Natural killer cell (primary cell): ENCODE results near the gene CRYBB3. TPM values are rescaled to one million over a fixed set of nuclear protein-coding genes. Genes with fewer than 3 reads are reported as not detected.
"Not testable (repeated sequence)": the region's sequence is repeated elsewhere in the genome, so short reads cannot be mapped to it uniquely, and the experiment has no call there.

Experiments used
- ATAC-seq, 3 donors: fragments of 150-1000 bp in 2 of 3; fragments of 200-7000 bp in 1 of 3; cut with Tn5 transposase; 1 replicate in 1 of 3; 2 replicates in 2 of 3; pipeline ENCODE4 v1.10.0; 2021; ENCODE audit warnings: mild to moderate bottlenecking in 2 of 3, moderate library complexity in 2 of 3
- DNase-seq, 2 donors: peaks; one replicate each; pipeline versions ENCODE4 v3.0.0 to v3.0.0-alpha.2; 2013 to 2021; ENCODE audit warnings: mixed read lengths in 1 of 2
- H3K27ac ChIP-seq: one replicate; pipeline ENCODE4 v1.5.1; 2013; ENCODE audit warnings: mild to moderate bottlenecking, low read length
- H3K27me3 ChIP-seq: one replicate; pipeline ENCODE4 v1.6.1; 2013; ENCODE audit warnings: low read length; ENCODE audit not compliant: control insufficient read depth, insufficient read depth
- H3K36me3 ChIP-seq: one replicate; pipeline ENCODE4 v1.6.1; 2013; ENCODE audit warnings: low read length; ENCODE audit not compliant: control insufficient read depth, insufficient read depth
- H3K4me1 ChIP-seq: one replicate; pipeline ENCODE4 v1.6.1; 2013; ENCODE audit warnings: low read length; ENCODE audit not compliant: control insufficient read depth, insufficient read depth
- H3K4me3 ChIP-seq: one replicate; pipeline ENCODE4 v1.5.1; 2013; ENCODE audit warnings: low read length
- H3K9me3 ChIP-seq: one replicate; pipeline ENCODE4 v1.6.1; 2013; ENCODE audit warnings: low read length; ENCODE audit not compliant: control insufficient read depth, insufficient read depth
- H3K27ac Mint-ChIP-seq, 2 donors: one replicate each; pipeline ENCODE4 v1.8.0; 2022; ENCODE audit warnings: mild to moderate bottlenecking in 2 of 2, mixed read lengths in 2 of 2, moderate library complexity in 1 of 2
- H3K27me3 Mint-ChIP-seq, 2 donors: one replicate each; pipeline ENCODE4 v1.8.0; 2022; ENCODE audit warnings: low read depth in 2 of 2, mixed read lengths in 2 of 2
- H3K36me3 Mint-ChIP-seq: one replicate; pipeline ENCODE4 v1.8.0; 2022; ENCODE audit warnings: mixed read lengths
- H3K4me1 Mint-ChIP-seq, 2 donors: one replicate each; pipeline ENCODE4 v1.8.0; 2022; ENCODE audit warnings: mixed read lengths in 2 of 2
- H3K4me3 Mint-ChIP-seq: one replicate; pipeline ENCODE4 v1.8.0; 2022; ENCODE audit warnings: mild to moderate bottlenecking, moderate library complexity, mixed read lengths
- H3K9me3 Mint-ChIP-seq, 2 donors: one replicate each; pipeline ENCODE4 v1.8.0; 2022; ENCODE audit warnings: mixed read lengths in 2 of 2
- WGBS: methylation state at CpG from one replicate; pipeline ENCODE4 v1.1.7; 2013; ENCODE audit warnings: missing lambda C conversion rate; ENCODE audit not compliant: insufficient coverage; 5-methylcytosine and 5-hydroxymethylcytosine counted together
- intact Hi-C: fragments of 100-400 bp; cut with micrococcal nuclease; formaldehyde crosslinking; loops from one replicate; pipeline ENCODE4 v1.14.2; 2022
- total RNA-seq, 4 donors: library from RNA; stranded (reverse); fragments of 120-200 nt in 1 of 4; gene quantifications; one replicate each; pipeline versions ENCODE4 v1.2.3 to v1.2.4, GENCODE V29; 2013 to 2022
- TF ChIP-seq, protein P1 (sequence below): fragments of 200-600 bp; IDR thresholded peaks from one replicate; pipeline ENCODE4 v1.8.0; 2022; ENCODE audit warnings: antibody characterized with exemption

CRYBB3 gene
- total RNA-seq, 3 donors from 2014 or later (not counting 1 experiment from before 2014, with no cell fraction given), result 0.68 TPM; not detected in 2

- H3K27ac Mint-ChIP-seq, result no peak overlapping the region
- intact Hi-C loops, result no loop called here
- H3K4me3 Mint-ChIP-seq, result no peak overlapping the region
- no peaks in the 10 kb centered on the region for H3K27me3 ChIP-seq
- WGBS, result 14% methylated on average over 29 of the region's 30 CpGs
- H3K4me1 ChIP-seq, result peaks cover 6% of the 10 kb centered on the region
- H3K4me1 Mint-ChIP-seq, result peaks cover 0 to 7% of the 10 kb centered on the region in 2 donors
- peaks cover 40 to 59% of the 10 kb centered on the region in 2 donors for H3K27me3 Mint-ChIP-seq
- H3K9me3 Mint-ChIP-seq, result peaks cover 0 to 2% of the 10 kb centered on the region in 2 donors
- peak; percentile 65 to 92 (median 68) for ATAC-seq
- H3K9me3 ChIP-seq, result no peaks in the 10 kb centered on the region
- no peak overlapping the region for H3K4me3 ChIP-seq
- peak; percentile 39 to 73 for DNase-seq
- TF ChIP-seq, protein P1, sequence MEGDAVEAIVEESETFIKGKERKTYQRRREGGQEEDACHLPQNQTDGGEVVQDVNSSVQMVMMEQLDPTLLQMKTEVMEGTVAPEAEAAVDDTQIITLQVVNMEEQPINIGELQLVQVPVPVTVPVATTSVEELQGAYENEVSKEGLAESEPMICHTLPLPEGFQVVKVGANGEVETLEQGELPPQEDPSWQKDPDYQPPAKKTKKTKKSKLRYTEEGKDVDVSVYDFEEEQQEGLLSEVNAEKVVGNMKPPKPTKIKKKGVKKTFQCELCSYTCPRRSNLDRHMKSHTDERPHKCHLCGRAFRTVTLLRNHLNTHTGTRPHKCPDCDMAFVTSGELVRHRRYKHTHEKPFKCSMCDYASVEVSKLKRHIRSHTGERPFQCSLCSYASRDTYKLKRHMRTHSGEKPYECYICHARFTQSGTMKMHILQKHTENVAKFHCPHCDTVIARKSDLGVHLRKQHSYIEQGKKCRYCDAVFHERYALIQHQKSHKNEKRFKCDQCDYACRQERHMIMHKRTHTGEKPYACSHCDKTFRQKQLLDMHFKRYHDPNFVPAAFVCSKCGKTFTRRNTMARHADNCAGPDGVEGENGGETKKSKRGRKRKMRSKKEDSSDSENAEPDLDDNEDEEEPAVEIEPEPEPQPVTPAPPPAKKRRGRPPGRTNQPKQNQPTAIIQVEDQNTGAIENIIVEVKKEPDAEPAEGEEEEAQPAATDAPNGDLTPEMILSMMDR, result peak; percentile 24
- H3K27ac ChIP-seq, result no peak overlapping the region
- H3K36me3 ChIP-seq, result no peaks in the 10 kb centered on the region
- H3K36me3 Mint-ChIP-seq, result no peaks in the 10 kb centered on the region
Observed at GRCh38 chr22:25235547-25236290, 36.1 kb downstream of the CRYBB3 start.

DNA sequence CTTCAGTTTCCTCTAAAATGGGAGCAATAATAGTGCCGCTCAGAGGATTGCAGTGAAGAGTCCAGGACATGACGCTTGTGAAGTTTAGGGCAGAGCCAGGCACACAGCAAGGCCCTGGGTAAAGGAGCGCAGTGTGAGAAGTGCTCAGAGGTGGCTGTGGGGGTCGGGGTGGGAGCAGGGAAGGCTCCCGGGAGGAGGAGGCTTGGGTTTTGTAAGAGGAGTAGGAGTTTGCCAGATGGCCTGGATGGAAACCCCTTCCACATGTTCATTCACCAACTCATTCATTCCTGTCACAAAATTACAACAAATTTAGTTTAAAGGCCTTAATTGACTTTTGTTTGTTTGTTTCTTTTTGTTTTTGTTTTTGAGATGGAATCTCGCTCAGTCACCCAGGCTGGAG is 36.8 kb downstream of the CRYBB3 start:
- Mint-ChIP-seq H3K27ac (no peak overlapping the region), H3K4me3 (no peak overlapping the region), H3K4me1 (peaks cover 0 to 7% of the 10 kb centered on the region in 2 donors), H3K36me3 (no peaks in the 10 kb centered on the region), H3K9me3 (peaks cover 0 to 2% of the 10 kb centered on the region in 2 donors), H3K27me3 (peaks cover 45 to 63% of the 10 kb centered on the region in 2 donors)
- Histone ChIP-seq H3K27me3 (no peaks in the 10 kb centered on the region), H3K27ac (no peak overlapping the region), H3K4me3 (no peak overlapping the region), H3K9me3 (no peaks in the 10 kb centered on the region), H3K4me1 (peaks cover 6% of the 10 kb centered on the region), H3K36me3 (no peaks in the 10 kb centered on the region)
- DNase-seq (no peak), ATAC-seq (no peak)
- whole genome bisulfite sequencing, result 85% methylated on average over 5 of the region's 6 CpGs
- intact Hi-C loops, result no loop called here
- TF ChIP-seq, protein P1, result no peak

DNA sequence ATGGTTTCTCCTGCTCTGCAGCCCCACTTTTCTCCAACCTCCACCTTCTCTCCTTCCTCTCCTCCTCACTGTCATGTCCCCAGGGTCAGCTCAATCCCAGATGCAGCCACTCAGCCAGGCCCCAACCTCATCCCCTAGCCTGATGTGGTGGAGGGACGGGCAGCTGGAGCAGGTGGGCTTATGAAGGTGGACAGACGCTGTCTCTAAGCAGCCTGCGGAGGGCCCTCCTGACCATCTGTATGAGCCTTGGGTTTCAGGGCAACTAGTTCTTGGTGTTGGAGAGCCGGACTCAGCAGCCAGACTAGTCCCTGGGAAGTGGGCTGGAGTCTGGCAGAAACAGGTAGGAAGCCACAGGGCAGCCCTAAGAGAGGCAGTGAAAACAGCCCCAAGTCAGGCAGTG is 37.8 kb downstream of the CRYBB3 start:
- Histone ChIP-seq H3K4me1 (peaks cover 6% of the 10 kb centered on the region), H3K27ac (no peak overlapping the region), H3K9me3 (no peaks in the 10 kb centered on the region), H3K4me3 (no peak overlapping the region), H3K36me3 (no peaks in the 10 kb centered on the region), H3K27me3 (no peaks in the 10 kb centered on the region)
- peaks cover 40 to 53% of the 10 kb centered on the region in 2 donors for H3K27me3 Mint-ChIP-seq
- ATAC-seq, result no peak
- whole genome bisulfite sequencing, result 86% methylated on average over 4 of the region's 4 CpGs
- peaks cover 0 to 7% of the 10 kb centered on the region in 2 donors for H3K4me1 Mint-ChIP-seq
- intact Hi-C loops, result no loop called here
- H3K36me3 Mint-ChIP-seq, result no peaks in the 10 kb centered on the region
- TF ChIP-seq, protein P1, result no peak
- H3K4me3 Mint-ChIP-seq, result no peak overlapping the region
- no peak for DNase-seq
- peaks cover 0 to 2% of the 10 kb centered on the region in 2 donors for H3K9me3 Mint-ChIP-seq
- H3K27ac Mint-ChIP-seq, result no peak overlapping the region

GRCh38 chr22:25238058-25238457 is 38.4 kb downstream of the CRYBB3 start:
- H3K27me3 ChIP-seq, intact Hi-C loops, H3K36me3 ChIP-seq, H3K9me3 Mint-ChIP-seq, H3K9me3 ChIP-seq, H3K4me1 ChIP-seq, H3K4me3 Mint-ChIP-seq, H3K4me1 Mint-ChIP-seq, H3K27ac ChIP-seq, H3K36me3 Mint-ChIP-seq, DNase-seq, ATAC-seq, H3K27ac Mint-ChIP-seq, H3K4me3 ChIP-seq: not testable (repeated sequence)
- 67% methylated on average over 3 of the region's 9 CpGs for WGBS
- H3K27me3 Mint-ChIP-seq, result peaks cover 36 to 49% of the 10 kb centered on the region in 2 donors

- intact Hi-C loops, H3K36me3 Mint-ChIP-seq, H3K4me1 ChIP-seq, H3K4me3 Mint-ChIP-seq, H3K27me3 ChIP-seq, DNase-seq, H3K4me3 ChIP-seq, H3K27ac Mint-ChIP-seq, H3K4me1 Mint-ChIP-seq, ATAC-seq, H3K27ac ChIP-seq, H3K9me3 Mint-ChIP-seq, H3K36me3 ChIP-seq, H3K9me3 ChIP-seq: not testable (repeated sequence)
- 56% methylated on average over 1 of the region's 1 CpG for WGBS
- H3K27me3 Mint-ChIP-seq, result peaks cover 0 to 12% of the 10 kb centered on the region in 2 donors
Observed at GRCh38 chr22:25255169-25255568, 55.5 kb downstream of the CRYBB3 start.
